Adrenal gland (tissue), 12 donors: ENCODE results near the gene ABO. TPM values are rescaled to one million over a fixed set of nuclear protein-coding genes. Genes with fewer than 3 reads are reported as not detected.
"Not testable (repeated sequence)": the region's sequence is repeated elsewhere in the genome, so short reads cannot be mapped to it uniquely, and the experiment has no call there.

Source experiments
- DNase-seq, 7 donors: peaks; one replicate each; pipeline ENCODE4 v3.0.0-alpha.2; 2019 to 2020
- H3K27ac ChIP-seq, 5 donors: fragments of 200-600 bp; sonication (generic) in 4 of 5; 1 replicate in 3 of 5; 2 replicates in 2 of 5; pipeline versions ENCODE4 v1.5.1 to v1.8.0; 2016 to 2020; ENCODE audit warnings: mild to moderate bottlenecking in 1 of 5
- H3K27me3 ChIP-seq: fragments of 200-600 bp; 2 replicates; pipeline ENCODE4 v1.8.0; 2021
- H3K36me3 ChIP-seq, 2 donors: fragments of 200-600 bp; replicated peaks in 1 of 2; 1 replicate in 1 of 2; 2 replicates in 1 of 2; pipeline versions ENCODE4 v1.5.1 to v1.8.0; 2018 to 2022
- H3K4me1 ChIP-seq, 2 donors: fragments of 200-600 bp; replicated peaks in 1 of 2; 1 replicate in 1 of 2; 2 replicates in 1 of 2; pipeline versions ENCODE4 v1.5.1 to v1.8.0; 2018 to 2021
- H3K4me3 ChIP-seq, 4 donors: fragments of 200-600 bp; sonication (generic) in 3 of 4; one replicate each; pipeline ENCODE4 v1.5.1; 2016 to 2018
- H3K9me3 ChIP-seq, 3 donors: fragments of 200-600 bp; sonication (generic) in 1 of 3; replicated peaks in 1 of 3; 1 replicate in 2 of 3; 2 replicates in 1 of 3; pipeline versions ENCODE4 v1.5.1 to v1.8.0; 2016 to 2021
- POLR2A ChIP-seq, 2 donors: fragments of 450-650 bp; IDR thresholded peaks; one replicate each; pipeline ENCODE4 v1.6.1; 2017; ENCODE audit warnings: antibody characterized with exemption in 2 of 2, mild to moderate bottlenecking in 2 of 2, moderate library complexity in 1 of 2
- WGBS, 4 donors: extraction: QIAGEN DNeasy Blood & Tissue Kit in 2 of 4; methylation state at CpG; one replicate each; pipeline versions ENCODE4 v1.1.5 to v1.1.7; 2013 to 2017; 5-methylcytosine and 5-hydroxymethylcytosine counted together
- intact Hi-C, 2 donors: fragments of 100-400 bp; cut with DNase I; formaldehyde crosslinking; loops; one replicate each; pipeline versions ENCODE4 v1.14.1 to v1.15.0; 2022 to 2023
- polyA plus RNA-seq, 3 donors: library from polyadenylated mRNA; stranded (reverse); fragments of 200-250 nt in 2 of 3; fragments of 350-450 nt in 1 of 3; fragmentation: Illumina TruSeq in 1 of 3; extraction: RNeasy Lipid Tissue Mini Kit (QIAGEN cat#74804) in 1 of 3; gene quantifications; one replicate each; pipeline ENCODE4 v1.2.3, GENCODE V29; 2013 to 2014
- total RNA-seq, 9 donors: library from RNA; depleted of rRNA in 4 of 9; stranded (reverse); fragments of >200 nt in 4 of 9; fragments of 120-200 nt in 1 of 9; fragmentation: NEBNext Ultra II Directional in 1 of 9; extraction: Animal tissue kit (Norgen Biotek cat#: 25700) in 1 of 9; gene quantifications; one replicate each; pipeline versions ENCODE4 v1.1.0 to v1.2.4, GENCODE V29; 2013 to 2023
- TF ChIP-seq, protein P1 (sequence below), 6 experiments: fragments of 450-650 bp in 4 of 6; fragments of 200-600 bp in 2 of 6; sonication (generic) in 1 of 6; IDR thresholded peaks; 1 replicate in 5 of 6; 2 replicates in 1 of 6; pipeline versions ENCODE4 v1.5.1 to v1.8.0; 2016 to 2021; ENCODE audit warnings: antibody characterized with exemption in 6 of 6, mild to moderate bottlenecking in 2 of 6, moderate library complexity in 1 of 6
- donor health status: healthy with polysubstance abuse.
- donor health status: Bipolar disorder and iron deficiency.
- donor health status: DM: yes; HTN: yes; CAD: no.
- donor health status: DM: no; HTN: no; CAD: no.
- donor health status: DM: no; HTN: no; CAD: no.
- donor health status: DM: yes; HTN: yes; CAD: no.

The ABO gene
- total and polyA plus RNA-seq, 12 donors = 2.9 to 43.1 (median 18.6) TPM

DNA sequence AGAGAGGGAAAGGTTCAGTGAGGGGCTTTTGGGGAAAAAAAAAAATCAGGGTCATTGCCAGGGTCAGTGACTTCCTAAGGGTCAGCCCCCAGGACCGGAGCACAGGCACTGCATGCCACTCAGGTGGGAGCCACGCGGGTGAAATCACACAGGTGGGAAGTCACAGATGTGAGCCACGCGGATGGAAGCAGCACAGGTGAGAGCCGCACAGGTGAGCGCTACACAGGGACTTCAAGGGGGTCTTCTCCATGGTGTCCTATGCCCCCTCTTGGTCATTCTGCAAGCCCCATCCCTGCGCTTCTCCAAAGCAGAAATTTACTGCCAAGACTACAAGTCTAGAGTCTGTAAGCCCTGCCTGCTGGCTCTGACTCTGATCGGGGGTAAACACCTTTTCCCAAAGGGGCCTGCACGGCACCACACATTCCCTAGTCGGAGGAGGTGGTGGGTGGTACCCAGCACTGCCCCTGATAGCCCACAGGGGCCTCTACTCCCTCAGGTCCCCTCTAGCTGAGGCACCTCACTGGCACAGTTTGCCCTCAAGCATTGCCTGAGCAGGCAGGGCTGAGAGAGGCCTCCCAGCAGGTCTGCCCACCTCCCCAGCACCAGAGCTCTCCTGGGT, 47.6 kb downstream of the ABO start:
- intact Hi-C loops = no loop called here
- no peak for TF ChIP-seq POLR2A (IDR thresholded peaks at IDR 0.05)
- TF ChIP-seq, protein P1, sequence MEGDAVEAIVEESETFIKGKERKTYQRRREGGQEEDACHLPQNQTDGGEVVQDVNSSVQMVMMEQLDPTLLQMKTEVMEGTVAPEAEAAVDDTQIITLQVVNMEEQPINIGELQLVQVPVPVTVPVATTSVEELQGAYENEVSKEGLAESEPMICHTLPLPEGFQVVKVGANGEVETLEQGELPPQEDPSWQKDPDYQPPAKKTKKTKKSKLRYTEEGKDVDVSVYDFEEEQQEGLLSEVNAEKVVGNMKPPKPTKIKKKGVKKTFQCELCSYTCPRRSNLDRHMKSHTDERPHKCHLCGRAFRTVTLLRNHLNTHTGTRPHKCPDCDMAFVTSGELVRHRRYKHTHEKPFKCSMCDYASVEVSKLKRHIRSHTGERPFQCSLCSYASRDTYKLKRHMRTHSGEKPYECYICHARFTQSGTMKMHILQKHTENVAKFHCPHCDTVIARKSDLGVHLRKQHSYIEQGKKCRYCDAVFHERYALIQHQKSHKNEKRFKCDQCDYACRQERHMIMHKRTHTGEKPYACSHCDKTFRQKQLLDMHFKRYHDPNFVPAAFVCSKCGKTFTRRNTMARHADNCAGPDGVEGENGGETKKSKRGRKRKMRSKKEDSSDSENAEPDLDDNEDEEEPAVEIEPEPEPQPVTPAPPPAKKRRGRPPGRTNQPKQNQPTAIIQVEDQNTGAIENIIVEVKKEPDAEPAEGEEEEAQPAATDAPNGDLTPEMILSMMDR (IDR thresholded peaks at IDR 0.05) = no peak
- WGBS, 4 donors = 84 to 100% (median 87%) methylated on average over 7 to 11 of the region's 11 CpGs
- H3K36me3 ChIP-seq = no peaks in the 10 kb centered on the region
- H3K4me1 ChIP-seq = no peaks in the 10 kb centered on the region
- no peaks in the 10 kb centered on the region for H3K9me3 ChIP-seq
- no peaks in the 10 kb centered on the region for H3K27me3 ChIP-seq
- H3K4me3 ChIP-seq = no peak overlapping the region
- no peak overlapping the region for H3K27ac ChIP-seq
- no peak for DNase-seq

DNA sequence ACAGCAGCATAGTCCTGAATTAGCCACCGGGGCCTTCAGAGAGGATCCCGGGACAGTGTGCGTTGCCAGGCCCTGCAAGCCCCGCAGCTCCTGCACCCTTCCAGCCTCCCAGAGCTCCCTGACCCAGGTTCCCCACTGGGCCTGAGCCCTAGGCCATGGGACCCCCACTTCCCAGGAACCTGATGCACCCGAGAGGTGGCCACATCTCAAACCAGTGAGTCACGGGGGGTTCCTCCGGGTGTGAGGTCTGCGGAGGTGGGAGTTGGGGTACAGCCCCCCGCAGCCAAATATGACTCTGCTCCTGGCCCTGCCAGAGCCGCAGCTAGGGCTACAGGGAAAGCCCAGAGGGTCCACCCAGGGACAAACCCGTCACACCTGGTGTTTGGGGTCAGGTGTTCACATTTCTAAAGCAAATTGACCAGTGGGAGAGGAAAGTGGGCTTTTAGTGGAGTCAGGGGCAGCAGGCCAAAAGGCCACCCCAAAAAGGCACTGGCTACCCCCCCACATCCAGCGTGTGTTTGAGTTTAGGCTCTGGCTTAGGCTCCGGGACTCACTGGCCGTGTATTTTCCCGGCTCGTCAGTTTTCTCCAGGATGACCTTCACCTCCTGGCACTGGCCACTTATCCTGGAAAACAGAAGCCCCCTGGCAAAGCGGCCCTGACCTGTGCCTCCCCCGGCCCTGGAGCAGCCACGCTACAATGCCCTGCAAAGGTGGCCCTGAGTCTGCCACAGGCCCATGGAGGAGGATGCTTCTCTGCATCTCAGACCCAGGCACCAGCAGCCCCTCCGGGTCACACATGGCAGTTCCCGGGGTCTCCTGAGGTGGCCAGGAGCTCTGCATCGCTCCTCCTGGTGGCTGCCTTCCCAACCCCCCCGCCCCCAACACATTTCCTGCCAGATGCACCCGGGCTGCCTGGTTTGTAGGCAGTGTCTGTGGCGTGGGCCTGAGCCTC, 48.5 kb downstream of the ABO start:
- no peak overlapping the region for H3K27ac ChIP-seq
- no peak for DNase-seq
- no peaks in the 10 kb centered on the region for H3K27me3 ChIP-seq
- 48 to 78% (median 69%) methylated on average over 9 to 25 of the region's 25 CpGs for WGBS, 4 donors
- no peaks in the 10 kb centered on the region for H3K4me1 ChIP-seq
- TF ChIP-seq, protein P1 (IDR thresholded peaks at IDR 0.05) = no peak
- TF ChIP-seq POLR2A (IDR thresholded peaks at IDR 0.05) = no peak
- intact Hi-C loops = no loop called here
- no peaks in the 10 kb centered on the region for H3K9me3 ChIP-seq
- no peaks in the 10 kb centered on the region for H3K36me3 ChIP-seq
- no peak overlapping the region for H3K4me3 ChIP-seq

DNA sequence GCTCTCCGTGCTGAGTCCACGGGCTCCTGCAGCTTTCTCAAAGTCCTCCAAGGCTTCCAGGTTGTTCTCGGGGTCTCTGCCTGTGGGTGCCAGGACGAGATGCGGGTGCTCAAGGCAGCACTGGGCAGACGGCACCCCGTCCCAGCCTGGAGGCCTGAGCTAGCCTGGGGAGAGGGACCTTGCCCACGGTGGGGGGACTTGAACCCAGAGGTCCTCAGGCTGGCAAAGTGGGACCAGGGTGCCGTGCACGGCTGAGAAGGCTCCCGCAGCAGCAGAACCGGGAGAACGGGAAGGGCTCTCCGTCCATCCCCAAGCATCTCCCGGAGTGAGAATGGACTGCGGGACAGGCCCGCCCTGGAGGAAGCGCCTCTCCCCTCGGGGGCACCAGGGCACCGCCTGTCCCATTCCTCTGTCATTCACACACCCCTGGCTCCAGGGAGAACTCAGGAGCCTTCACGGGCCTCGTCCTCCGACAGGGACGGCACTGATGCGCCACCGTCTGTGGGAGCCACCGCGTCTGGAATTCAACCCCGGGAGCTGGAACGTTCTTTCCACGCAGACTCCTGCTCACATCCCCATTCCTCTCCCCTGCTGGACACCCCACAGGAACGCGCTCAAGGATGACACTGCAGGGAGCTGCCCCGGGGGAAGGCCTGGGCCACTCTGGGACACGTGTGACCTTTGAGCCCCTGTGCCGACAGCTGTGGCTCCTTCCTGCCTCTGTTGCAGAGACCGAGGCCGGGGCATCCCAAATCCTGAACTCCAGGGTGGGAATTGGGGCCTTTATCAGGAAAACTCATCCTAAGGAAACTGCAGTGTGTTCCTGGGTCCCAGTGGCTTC, 49.6 kb downstream of the ABO start:
- Histone ChIP-seq H3K4me1 (no peaks in the 10 kb centered on the region), H3K27ac (no peak overlapping the region), H3K9me3 (no peaks in the 10 kb centered on the region), H3K4me3 (no peak overlapping the region), H3K36me3 (no peaks in the 10 kb centered on the region), H3K27me3 (no peaks in the 10 kb centered on the region)
- peak in 1 of 7 donors; percentile 18 for DNase-seq
- WGBS, 4 donors = 77 to 83% (median 80%) methylated on average over 27 to 38 of the region's 38 CpGs
- no peak for TF ChIP-seq POLR2A (IDR thresholded peaks at IDR 0.05)
- TF ChIP-seq, protein P1 (IDR thresholded peaks at IDR 0.05) = no peak
- intact Hi-C loops = no loop called here

DNA sequence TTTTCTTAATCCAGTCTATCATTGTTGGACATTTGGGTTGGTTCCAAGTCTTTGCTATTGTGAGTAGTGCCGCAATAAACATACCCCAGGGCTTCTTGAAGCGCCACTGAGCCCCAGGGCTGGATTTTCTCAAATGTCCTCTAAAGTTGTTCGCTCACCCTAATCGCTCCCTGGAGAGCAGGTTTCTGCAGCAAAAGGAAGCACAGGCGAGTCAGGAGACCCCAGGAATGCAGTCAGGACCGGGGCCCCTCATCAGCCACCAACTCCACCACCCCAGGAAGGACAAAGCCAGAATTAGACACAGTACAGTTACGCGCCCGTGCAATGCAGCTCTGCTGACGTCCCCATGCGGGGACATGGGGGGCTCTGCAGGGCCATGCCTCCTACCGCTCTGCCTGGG, 50.2 kb downstream of the ABO start:
- Histone ChIP-seq H3K27ac (no peak overlapping the region), H3K36me3 (no peaks in the 10 kb centered on the region), H3K4me1 (no peaks in the 10 kb centered on the region), H3K4me3 (no peak overlapping the region), H3K9me3 (no peaks in the 10 kb centered on the region), H3K27me3 (no peaks in the 10 kb centered on the region)
- intact Hi-C loops = no loop called here
- TF ChIP-seq POLR2A (IDR thresholded peaks at IDR 0.05) = no peak
- TF ChIP-seq, protein P1 (IDR thresholded peaks at IDR 0.05) = no peak
- WGBS, 4 donors = 83 to 95% (median 91%) methylated on average over 5 to 12 of the region's 12 CpGs
- DNase-seq = peak in 1 of 7 donors; percentile 7

DNA sequence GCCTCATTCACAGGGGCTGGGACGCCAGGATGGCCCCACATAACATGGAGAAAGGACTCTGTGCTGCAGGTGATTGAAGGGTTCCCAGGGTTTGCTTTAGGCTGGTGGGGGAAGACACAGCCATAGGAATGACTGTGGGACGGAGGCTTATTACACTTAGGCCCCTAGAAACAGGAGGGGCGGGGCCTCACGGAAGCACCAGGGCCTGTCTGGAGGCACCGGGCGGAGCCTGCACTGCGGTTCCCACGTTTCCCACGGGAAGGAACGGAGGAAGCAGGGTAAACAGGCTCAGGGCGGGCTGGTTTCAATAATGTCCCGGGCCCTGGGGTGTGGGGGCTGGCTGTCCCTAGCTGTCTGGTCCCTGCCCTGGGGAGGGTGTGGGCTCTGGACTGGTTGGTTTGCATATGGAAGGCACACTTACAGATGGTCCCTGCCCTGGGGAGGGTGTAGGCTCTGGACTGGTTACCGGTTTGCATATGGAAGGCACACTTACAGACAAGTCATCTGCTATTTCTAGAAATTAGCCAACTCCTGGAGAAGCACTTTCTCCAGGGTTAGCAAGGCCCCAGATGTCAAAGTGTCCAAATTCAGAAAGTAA, 51.7 kb downstream of the ABO start:
- 57 to 68% (median 63%) methylated on average over 3 to 13 of the region's 13 CpGs for WGBS, 4 donors

DNA sequence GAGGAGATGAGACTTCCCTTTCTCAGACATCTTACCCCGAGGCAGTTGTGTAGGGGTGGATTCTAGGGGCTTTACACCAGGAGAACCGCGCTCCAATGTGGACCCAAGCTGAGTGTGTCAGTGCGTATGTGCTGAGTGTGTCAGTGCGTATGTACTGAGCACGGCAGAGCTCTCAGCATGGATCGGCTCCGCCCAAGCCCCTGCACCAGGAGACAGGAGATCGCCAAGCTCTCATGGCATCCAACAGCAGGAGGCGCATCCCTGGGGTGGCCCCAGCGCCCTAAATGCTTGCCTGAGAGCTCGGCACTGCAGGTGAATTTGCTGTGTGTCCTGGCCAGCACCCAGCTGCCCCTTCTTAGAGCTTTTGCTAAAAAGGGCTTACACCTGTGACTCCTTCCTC, 53.0 kb downstream of the ABO start:
- intact Hi-C loops, H3K4me3 ChIP-seq, H3K4me1 ChIP-seq, H3K9me3 ChIP-seq, H3K36me3 ChIP-seq, H3K27ac ChIP-seq, H3K27me3 ChIP-seq: not testable (repeated sequence)
- DNase-seq = peak in 1 of 7 donors; percentile 11
- 77 to 85% (median 82%) methylated on average over 3 to 12 of the region's 12 CpGs for WGBS, 4 donors

More for the DNA sequence above, 51.7 kb downstream of the ABO start:
- H3K27me3 ChIP-seq, H3K36me3 ChIP-seq, H3K4me1 ChIP-seq, intact Hi-C loops, H3K4me3 ChIP-seq, H3K27ac ChIP-seq, H3K9me3 ChIP-seq: not testable (repeated sequence)
- DNase-seq = peak in 1 of 7 donors; percentile 9
